KBM-7 (cell line): ENCODE results near the gene OR6X1.

ENCODE experiments used
- DNase-seq: peaks from one replicate; pipeline ENCODE4 v3.0.0-alpha.2; 2015
- in situ Hi-C: fragments of 300-500 bp; cut with MboI; formaldehyde crosslinking; loops from 2 replicates; pipeline ENCODE4 v1.14.3; 2020; ENCODE audit warnings: low sequenced_read_pairs, low pct_unique_long_range_greater_than_20kb, mixed read lengths

The OR6X1 gene, protein sequence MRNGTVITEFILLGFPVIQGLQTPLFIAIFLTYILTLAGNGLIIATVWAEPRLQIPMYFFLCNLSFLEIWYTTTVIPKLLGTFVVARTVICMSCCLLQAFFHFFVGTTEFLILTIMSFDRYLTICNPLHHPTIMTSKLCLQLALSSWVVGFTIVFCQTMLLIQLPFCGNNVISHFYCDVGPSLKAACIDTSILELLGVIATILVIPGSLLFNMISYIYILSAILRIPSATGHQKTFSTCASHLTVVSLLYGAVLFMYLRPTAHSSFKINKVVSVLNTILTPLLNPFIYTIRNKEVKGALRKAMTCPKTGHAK

DNA sequence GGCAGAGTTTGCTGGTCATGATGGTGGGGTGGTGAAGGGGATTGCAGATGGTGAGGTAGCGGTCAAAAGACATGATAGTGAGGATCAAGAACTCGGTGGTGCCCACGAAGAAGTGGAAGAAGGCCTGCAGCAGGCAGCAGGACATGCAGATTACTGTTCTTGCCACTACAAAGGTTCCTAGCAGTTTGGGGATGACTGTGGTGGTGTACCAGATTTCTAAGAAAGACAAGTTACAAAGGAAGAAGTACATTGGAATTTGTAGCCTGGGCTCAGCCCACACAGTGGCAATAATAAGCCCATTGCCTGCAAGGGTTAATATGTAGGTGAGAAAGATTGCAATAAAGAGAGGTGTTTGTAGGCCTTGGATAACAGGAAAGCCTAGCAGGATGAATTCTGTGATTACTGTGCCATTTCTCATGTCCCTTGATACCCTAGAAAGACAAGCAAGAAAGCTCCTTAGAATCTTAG is at the start of gene OR6X1:
OR6X1 (minus strand) TSS at position 418 of the 468 bp plus-strand sequence; CDS start at position 418, 0 bp downstream.
- in situ Hi-C loops = no loop called here

DNA sequence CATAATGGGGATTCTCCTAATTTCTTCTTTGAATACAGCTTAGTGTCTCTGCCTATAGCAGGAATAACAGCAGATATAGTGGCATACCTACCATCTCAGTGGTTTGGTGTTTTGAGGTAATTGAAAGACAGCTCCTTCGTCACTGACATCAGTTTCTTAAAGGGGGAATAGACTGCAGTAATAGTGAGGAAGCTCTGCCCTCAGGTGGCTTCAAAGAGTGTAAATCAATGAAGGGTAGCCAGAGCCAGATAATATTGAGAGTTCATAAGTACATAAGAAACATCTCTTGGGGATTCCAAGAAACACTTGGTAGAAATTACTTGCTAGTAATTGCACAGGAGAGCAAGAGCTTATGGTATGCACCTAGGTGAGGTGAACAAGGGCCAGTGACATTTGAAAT is 47.4 kb upstream of the OR6X1 start:
- in situ Hi-C loops = no loop called here
- no peak for DNase-seq

More for the DNA sequence above, at the start of gene OR6X1:
- DNase-seq = no peak

DNA sequence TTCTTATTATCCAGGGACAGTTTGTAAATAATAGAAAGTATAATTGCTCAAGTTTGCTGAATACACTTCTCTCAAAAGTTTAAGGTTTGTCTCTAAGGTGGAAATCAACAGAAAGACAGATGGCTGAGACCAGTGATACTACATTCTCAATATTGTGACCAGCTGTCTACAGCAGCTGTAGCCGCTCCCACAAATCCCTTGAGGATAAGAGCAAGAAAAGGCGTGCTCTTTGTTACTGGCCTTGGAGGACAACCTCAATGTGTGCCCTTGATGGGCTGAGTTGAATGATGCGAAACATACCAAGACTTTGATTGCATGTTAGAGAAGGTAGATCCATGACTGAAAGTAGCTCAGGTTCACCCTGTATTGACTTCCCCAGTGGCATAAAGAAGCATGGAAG is 45.7 kb upstream of the OR6X1 start:
- in situ Hi-C loops = no loop called here
- DNase-seq = no peak

DNA sequence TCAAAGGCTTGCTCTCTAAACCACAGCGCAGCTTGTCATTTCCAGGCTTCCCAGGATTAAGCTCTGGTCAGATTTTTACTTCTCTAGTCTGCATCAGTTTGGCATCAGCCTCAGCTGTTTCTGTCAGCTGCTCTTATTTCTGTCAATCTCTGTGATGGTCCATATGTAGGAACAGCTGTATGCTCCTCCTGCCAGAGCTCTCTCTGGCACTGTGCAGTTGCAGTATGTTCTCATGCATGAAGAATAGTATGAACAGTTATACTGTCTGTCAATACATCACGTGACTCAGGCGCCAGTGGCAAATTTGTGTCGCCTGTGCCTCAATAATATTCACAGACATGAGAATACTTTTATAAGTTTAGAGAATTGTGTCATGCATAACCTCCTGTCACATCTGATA is 45.1 kb upstream of the OR6X1 start:
- DNase-seq = no peak
- in situ Hi-C loops = no loop called here

DNA sequence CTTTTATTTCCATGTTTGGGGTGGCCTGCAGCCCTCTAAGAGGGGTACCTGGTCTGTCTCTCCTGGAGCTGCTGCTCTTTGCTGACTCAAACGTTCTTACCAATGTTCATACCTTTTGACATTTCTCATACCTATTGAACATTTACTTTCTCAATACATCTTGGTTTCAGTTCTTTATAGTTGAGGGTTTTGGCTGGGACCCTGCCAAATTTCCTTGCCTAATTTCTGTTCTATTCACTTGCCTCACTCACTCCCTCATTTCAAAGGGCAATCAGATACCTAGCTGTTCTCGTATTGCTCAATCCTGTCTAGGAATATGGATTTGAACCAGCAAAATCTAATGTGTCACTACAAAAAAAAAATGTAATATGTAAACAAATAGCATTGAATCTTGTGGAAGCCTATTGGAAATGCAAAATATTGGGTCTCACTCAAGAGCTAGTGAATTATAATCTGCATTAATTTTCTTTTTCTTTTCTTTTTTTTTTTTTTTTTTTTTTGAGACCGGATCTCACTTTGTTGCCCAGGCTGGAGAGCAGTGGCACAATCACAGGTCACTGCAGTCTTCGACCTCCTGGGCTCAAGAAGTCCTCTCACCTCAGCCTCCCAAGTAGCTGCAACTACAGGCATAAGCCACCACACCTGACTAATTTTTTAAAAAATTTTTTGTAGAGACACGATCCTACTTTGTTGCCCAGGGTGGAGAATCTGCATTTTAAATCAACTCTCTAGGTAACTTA is 44.4 kb upstream of the OR6X1 start:
- DNase-seq = no peak
- in situ Hi-C loops = no loop called here

DNA sequence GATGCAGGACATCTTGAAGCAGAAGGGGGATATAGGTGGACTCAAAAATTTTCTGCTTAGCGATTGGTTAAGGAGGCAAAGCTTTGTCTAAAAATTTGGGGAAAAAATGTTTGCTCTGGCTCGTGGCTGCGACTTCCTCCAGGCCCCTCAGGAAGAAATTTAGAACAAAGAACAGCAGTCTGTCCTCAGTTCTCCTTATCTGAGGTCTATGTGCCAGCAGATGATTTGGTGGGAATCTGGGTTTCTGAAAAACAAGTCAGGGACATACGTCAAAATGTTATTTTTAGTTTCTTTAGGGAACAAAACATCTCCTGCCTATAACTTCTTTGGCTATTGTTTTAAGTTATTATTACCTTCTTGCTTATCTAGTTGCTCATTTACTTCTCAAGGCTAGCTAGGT is 43.8 kb upstream of the OR6X1 start:
- in situ Hi-C loops = no loop called here
- DNase-seq = no peak

DNA sequence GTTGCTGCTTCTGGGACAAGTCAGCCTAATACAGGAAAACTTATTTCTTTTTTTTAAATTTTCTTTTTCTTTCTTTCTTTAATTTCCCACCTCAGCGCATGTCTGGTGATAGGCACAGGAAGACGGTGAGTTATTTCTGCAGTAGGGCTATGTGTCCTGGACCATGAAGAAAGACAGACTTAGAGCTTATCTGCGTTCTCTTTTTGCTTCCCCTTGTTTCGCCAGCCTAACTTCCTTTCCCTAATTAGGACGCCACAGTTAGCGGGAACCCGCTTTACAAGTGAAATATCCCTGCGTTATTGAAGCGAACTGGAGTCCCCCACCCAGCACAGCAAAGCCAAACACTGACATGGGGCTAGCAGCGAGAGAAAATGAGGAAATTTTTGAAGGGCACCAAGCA is 43.2 kb upstream of the OR6X1 start:
- in situ Hi-C loops = no loop called here
- DNase-seq = no peak

DNA sequence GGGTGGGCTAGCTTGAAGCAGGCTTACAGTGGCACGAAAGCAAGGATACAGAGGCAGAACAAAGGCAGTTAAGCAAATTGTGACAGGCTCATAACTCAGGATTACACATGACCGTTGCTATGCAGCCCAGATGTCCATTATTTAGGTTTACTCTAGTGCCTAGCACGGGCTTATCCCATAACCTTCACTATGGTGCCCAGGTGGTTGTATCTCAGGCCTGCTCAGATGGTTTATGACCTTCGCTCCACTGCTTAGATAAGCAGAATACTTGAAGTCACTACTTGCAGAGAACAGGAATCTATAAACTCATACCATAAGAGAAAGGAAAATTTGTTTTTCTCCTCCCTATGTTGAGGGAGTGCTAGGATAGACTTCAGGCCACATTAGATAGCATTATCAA is 42.8 kb upstream of the OR6X1 start:
- in situ Hi-C loops = no loop called here
- no peak for DNase-seq

DNA sequence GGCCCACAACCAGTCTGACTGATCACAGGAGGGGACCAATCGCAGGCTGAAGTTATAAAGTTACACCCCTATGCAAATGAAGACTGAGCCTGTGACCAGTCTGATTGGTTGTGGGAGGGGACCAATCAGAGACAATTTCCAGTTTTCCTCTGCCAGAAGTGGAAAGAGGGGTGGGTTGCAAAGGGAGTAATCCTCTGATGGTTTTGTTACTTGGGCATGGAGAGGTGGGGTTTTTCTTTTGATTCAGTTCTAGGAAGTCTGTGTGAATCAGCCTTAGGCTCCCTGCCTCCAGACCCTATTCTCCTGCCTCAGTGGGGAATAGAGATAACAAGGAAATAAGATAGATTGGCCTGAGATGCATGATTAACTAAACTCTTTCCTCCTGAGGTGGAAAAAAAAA is 41.9 kb upstream of the OR6X1 start:
- in situ Hi-C loops = no loop called here
- DNase-seq = no peak

DNA sequence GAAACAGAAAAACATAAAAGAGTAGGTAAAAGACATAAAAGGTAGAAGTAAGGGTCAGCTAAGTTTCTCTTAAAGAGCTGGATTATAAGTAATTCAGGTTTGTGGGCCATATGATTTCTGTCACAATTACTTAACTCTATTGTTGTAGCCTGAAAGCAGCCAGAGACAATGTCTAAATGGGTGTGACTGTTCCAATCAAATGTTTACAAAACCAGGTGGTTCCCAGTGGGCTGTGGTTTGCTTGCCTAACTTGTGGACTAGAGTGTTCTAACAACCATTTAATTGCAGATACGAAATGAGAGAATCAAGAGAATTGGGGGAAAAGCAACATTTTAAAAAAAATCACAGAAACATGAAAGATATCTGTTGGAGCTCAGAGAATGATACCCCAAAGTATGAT is 29.2 kb upstream of the OR6X1 start:
- in situ Hi-C loops = no loop called here
- no peak for DNase-seq

DNA sequence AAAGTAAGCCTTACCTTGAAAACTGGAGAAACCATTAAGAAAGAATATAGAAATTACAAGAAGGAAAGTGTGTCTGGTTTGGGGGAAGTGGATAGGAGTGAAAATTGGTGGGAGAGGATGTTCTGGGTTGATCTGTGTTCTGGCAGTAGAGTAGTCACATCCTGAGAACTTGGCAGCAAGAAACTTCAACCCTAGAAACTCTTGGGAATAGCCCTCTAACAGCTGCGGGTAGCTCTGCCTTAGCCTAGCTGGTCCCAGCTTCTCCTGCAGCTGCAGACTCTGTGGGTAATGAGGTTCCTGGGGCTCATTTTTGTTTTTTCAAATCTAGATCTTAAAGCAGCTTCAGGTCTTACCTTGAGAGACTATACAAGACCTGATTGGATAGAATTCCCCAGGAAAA is 24.2 kb upstream of the OR6X1 start:
- in situ Hi-C loops = no loop called here
- DNase-seq = no peak

DNA sequence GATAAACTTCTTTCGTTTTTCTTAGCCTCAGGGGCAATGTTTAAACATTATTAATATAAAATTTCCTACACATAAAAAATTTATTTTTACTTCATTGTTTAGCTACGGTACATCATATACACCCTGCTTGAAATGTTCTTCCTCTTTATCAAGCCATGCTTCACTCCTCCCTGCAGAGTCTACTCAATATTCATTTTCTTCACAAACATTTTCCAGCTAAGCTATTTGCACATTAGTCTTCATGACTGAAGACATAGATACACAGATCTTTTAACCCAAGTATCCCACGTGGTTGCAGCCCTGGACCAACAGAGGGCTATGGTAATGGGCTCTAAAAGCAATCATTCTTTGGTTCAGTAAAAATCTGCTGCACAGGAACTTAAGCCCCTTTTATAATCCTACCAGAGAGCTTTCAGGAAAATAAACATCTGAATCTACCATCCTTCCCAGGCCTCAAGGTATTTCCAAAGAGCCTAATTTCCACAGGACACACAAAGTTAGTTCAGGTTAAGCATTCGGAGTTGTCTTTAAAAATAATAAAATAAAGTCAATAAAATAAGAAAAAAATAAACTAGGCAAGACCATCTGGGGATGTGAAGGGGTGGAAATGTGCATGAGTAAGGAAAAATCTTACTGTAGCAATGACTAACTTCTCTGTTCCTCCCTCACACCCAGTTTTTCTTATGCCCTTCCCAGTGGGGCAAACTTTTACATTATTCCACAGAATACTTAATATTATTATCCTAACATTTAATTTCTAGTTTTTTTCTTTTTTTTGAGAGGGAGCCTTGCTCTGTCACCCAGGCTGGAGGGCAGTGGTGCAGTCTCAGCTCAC is 21.6 kb upstream of the OR6X1 start:
- DNase-seq = no peak
- in situ Hi-C loops = no loop called here

DNA sequence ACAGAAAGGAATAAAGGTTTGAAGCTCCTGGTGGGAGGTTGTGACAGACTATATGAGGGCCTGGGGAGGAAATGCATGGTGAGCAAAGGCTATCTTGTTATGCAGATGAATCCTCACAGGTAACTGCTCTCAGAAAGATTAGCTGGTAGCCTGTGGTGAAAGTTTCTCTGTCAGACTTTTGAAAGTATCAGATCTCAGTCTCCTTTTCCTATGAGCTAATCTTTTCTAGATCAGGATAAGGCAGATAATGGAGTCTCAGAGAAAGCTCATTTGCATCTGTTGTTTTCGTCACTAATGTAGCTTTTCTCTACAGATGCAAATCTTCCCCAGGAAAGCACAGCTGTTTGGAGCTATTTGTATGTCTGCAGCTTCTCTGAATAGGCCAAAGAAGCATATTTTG is 21.0 kb upstream of the OR6X1 start:
- DNase-seq = no peak
- in situ Hi-C loops = no loop called here

DNA sequence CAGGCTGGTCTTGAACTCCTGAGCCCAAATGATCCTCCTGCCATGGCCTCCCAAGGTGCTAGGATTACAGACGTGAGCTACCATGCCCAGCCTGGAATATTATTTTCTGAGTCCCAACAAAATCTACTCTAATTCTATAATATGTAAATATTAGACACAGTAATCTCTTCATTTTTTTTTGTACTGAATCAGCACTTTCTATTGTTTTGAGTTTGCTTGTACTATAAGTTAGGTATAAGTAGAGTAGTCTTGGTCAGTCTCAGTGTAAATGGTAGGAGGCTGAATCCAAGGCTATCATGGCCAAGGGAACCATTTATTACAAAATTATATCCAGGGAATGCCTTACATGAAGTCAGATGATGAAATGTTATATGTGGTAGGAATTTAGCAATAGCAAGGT is 19.6 kb upstream of the OR6X1 start:
- no peak for DNase-seq
- in situ Hi-C loops = no loop called here

DNA sequence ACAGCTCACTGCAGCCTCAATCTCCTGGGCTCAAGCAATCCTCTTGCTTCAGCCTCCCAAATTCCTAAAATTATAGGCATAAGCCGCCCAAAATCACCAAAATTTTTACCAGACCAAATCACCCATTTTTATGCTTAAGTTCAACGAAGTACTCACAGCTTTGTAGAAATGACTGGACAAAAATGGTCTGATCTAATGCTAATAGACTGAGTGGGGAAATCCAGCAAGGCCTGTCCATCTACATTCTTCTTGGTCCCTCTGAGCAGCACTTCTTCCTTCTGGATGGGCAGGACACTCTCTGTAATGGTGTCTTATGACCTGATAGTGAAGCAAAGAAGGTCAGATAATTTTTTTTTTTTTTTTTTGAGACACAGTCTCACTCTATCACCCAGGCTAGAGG is 18.7 kb upstream of the OR6X1 start:
- in situ Hi-C loops = no loop called here
- DNase-seq = no peak

DNA sequence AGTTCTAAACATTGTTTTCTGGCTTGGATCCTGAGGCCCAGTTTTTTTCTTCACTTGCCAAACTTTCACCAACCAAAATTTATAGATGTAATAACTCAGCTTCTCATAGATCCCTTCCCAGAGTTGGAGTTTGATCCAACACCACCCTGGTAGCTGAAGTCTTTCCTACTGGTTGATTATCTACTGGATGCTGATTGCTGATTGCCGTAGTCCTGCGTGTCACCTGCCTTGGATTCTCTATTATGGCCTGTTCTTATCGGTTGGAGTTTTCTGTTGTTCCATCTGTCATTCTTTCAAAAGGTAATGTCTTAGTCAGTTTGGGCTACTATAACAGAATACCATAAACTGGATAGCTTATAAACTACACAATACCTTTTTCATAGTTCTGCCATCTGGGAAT is 17.3 kb upstream of the OR6X1 start:
- in situ Hi-C loops = no loop called here
- no peak for DNase-seq

DNA sequence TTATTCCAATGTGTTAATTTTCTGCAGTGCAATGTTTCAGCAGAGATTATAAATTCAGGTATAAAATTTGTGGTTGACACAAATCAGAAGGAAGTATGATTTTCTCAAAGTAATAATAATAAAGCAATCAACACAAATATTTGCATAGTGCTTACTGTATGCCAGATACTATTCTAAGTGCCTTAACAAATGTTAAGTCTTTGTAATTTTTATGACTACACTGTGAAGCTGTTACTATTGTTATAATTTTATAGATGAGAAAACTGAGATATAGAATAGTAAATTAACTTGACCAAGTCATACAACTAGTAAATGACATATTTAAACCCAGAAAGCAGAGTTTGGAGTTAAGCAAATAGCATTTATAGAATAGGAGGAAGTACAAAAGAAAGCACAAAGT is 16.4 kb upstream of the OR6X1 start:
- in situ Hi-C loops = no loop called here
- no peak for DNase-seq

DNA sequence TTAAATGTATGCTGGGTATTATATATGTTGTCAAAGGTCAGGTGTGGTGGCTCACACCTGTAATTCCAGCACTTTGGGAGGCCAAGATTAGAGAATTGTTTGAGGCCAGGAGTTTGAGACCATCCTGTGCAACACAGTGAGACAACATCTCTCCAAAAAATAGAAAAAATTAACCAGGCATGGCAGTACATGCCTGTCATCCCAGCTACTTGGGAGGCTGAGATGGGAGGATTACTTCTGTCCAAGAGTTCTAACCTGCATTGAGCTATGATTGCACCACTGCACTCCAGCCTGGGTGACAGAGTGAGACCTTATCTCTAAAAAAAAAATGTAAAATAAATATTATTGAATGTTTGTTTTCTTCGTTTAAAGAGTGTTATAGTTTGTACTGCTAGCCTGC is 11.3 kb upstream of the OR6X1 start:
- in situ Hi-C loops = no loop called here
- no peak for DNase-seq

DNA sequence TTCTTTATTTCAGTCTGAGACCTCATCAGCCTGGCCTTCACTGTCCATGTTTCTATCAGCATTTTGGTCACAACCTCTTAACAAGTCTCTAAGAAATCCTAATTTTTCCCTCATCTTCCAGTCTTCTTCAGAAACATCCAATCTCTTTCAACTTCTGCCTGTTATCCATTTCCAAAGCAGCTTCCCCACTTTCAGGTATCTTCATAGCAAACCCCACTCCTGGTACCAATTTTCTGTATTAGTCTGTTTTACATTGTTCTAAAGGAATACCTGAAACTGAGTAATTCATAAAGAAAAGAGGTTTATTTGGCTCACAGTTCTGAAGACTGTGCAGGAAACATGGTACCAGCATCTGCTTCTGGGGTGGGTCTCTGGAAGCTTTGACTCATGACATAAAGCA is 8.1 kb upstream of the OR6X1 start:
- no peak for DNase-seq
- in situ Hi-C loops = no loop called here

DNA sequence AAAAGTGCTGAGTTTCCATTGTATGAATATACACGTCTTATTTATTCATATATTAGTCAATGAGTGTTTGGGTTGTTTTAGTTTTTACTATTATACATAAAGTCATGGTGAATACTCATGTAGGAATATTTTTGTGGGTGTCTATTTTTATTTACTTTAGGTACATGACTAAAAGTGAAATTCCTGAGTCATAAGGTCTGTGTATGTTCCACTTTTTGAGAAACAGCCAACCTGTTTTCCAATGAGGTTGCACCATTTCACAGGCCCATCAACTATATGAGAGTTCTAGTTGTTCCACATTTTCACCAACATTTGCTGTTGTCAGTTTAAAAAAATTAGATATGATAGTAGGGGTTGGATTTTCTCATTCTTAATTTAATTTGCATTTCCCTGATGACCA is 6.6 kb upstream of the OR6X1 start:
- in situ Hi-C loops = no loop called here

More for the DNA sequence above, 6.6 kb upstream of the OR6X1 start:
- no peak for DNase-seq
